DOHH2 (cell line): ENCODE measurements around the gene PPP1R15B.
A peak's percentile ranks its signal among the peaks of the same experiment; 100 is the strongest.

Experiments used
- H3F3A ChIP-seq: fragments of 200-600 bp; sonication (generic), shearing (Covaris generic); 2 replicates; pipeline ENCODE4 v1.6.0; 2016; ENCODE audit warnings: antibody characterized with exemption, mild to moderate bottlenecking; ENCODE audit not compliant: control insufficient read depth, insufficient read depth
- H3K27ac ChIP-seq: fragments of 200-600 bp; sonication (generic); 2 replicates; pipeline ENCODE4 v1.5.1; 2014; ENCODE audit warnings: low read depth, mild to moderate bottlenecking, low read length, moderate library complexity
- H3K27me3 ChIP-seq: fragments of 200-600 bp; sonication (generic); 2 replicates; pipeline ENCODE4 v1.6.1; 2014; ENCODE audit warnings: mild to moderate bottlenecking, low read length, mixed read lengths; ENCODE audit not compliant: control insufficient read depth
- H3K36me3 ChIP-seq: fragments of 200-600 bp; sonication (generic); 2 replicates; pipeline ENCODE4 v1.6.1; 2014; ENCODE audit warnings: mild to moderate bottlenecking, low read length, moderate library complexity, mixed read lengths; ENCODE audit not compliant: control insufficient read depth
- H3K4me1 ChIP-seq: fragments of 200-600 bp; sonication (generic); 2 replicates; pipeline ENCODE4 v1.6.1; 2014; ENCODE audit warnings: mild to moderate bottlenecking, low read length, mixed read lengths; ENCODE audit not compliant: control insufficient read depth
- H3K4me2 ChIP-seq: fragments of 200-600 bp; sonication (generic); 2 replicates; pipeline ENCODE4 v1.6.0; 2014; ENCODE audit warnings: mild to moderate bottlenecking, low read length, moderate library complexity
- H3K4me3 ChIP-seq: fragments of 200-600 bp; sonication (generic); 2 replicates; pipeline ENCODE4 v1.5.1; 2014; ENCODE audit warnings: mild to moderate bottlenecking, low read length, mixed read lengths
- H3K79me2 ChIP-seq: fragments of 200-600 bp; sonication (generic); 2 replicates; pipeline ENCODE4 v1.6.1; 2014; ENCODE audit warnings: mild to moderate bottlenecking, low read length, mixed read lengths; ENCODE audit not compliant: control insufficient read depth
- H3K9me2 ChIP-seq: fragments of 200-600 bp; sonication (generic); replicated peaks from 2 replicates; pipeline ENCODE4 v1.6.1; 2014; ENCODE audit warnings: mild to moderate bottlenecking, low read length, mixed read lengths; ENCODE audit not compliant: control insufficient read depth
- H3K9me3 ChIP-seq: fragments of 200-600 bp; sonication (generic); 2 replicates; pipeline ENCODE4 v1.6.1; 2014; ENCODE audit warnings: antibody characterized with exemption, low read length, mixed read lengths; ENCODE audit not compliant: control insufficient read depth, insufficient read depth
- H4K20me1 ChIP-seq: fragments of 200-600 bp; sonication (generic); 2 replicates; pipeline ENCODE4 v1.6.0; 2014; ENCODE audit warnings: low read depth, mild to moderate bottlenecking, antibody characterized with exemption, low read length, moderate library complexity; ENCODE audit not compliant: control insufficient read depth, insufficient read depth
- EZH2phosphoT487 ChIP-seq: fragments of 200-600 bp; sonication (generic); IDR thresholded peaks from 2 replicates; pipeline ENCODE4 v1.6.1; 2017; ENCODE audit warnings: borderline replicate concordance, mild to moderate bottlenecking, antibody characterized with exemption, low read length, moderate library complexity, mixed read lengths
- TF ChIP-seq, protein P1 (sequence below): fragments of 200-600 bp; sonication (generic); IDR thresholded peaks from one replicate; pipeline ENCODE4 v1.5.1; 2014; ENCODE audit warnings: antibody characterized with exemption, mild to moderate bottlenecking, low read depth, low read length; ENCODE audit not compliant: poor library complexity, severe bottlenecking

PPP1R15B gene

DNA sequence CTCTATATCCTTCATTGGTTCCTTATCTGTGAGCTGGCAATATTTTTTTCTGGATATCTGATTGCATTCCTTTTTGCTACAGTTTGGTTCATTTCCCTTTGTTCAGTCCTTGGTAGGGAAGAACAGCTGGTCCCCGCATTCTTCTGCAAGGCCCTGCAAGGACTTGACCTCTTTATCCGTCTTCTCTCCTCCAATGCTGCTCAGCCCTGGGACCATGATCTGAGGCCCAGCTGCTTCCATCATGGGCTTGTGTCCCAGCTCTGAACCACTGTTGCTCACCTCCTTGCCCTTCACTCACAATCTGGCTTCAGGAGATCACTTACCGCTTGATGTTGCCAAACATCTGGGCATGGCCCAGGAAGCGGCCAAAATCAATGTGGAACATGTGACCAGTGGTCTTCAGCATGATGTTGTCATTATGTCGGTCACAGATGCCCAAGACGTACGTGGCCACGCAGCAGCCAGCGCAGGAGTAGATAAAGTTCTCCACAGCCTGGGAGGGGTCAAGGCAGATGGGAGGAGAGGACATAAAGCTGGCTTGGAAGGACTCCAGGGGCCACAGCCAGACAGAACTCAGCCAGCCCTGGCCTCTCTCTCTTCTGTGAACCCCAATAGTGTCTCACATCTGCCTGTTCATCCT is 22.6 kb upstream of the PPP1R15B start:
- no peaks in the 10 kb centered on the region for H3K9me3 ChIP-seq
- peaks cover 12% of the 10 kb centered on the region for H3K36me3 ChIP-seq
- no peaks in the 10 kb centered on the region for H3K9me2 ChIP-seq
- H3K27ac ChIP-seq = no peak overlapping the region
- no peak overlapping the region for H3K4me3 ChIP-seq
- H3K79me2 ChIP-seq = no peaks in the 10 kb centered on the region
- H3K4me1 ChIP-seq = no peaks in the 10 kb centered on the region
- no peak for TF ChIP-seq EZH2phosphoT487
- TF ChIP-seq, protein P1, sequence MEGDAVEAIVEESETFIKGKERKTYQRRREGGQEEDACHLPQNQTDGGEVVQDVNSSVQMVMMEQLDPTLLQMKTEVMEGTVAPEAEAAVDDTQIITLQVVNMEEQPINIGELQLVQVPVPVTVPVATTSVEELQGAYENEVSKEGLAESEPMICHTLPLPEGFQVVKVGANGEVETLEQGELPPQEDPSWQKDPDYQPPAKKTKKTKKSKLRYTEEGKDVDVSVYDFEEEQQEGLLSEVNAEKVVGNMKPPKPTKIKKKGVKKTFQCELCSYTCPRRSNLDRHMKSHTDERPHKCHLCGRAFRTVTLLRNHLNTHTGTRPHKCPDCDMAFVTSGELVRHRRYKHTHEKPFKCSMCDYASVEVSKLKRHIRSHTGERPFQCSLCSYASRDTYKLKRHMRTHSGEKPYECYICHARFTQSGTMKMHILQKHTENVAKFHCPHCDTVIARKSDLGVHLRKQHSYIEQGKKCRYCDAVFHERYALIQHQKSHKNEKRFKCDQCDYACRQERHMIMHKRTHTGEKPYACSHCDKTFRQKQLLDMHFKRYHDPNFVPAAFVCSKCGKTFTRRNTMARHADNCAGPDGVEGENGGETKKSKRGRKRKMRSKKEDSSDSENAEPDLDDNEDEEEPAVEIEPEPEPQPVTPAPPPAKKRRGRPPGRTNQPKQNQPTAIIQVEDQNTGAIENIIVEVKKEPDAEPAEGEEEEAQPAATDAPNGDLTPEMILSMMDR = no peak
- H3K27me3 ChIP-seq = no peaks in the 10 kb centered on the region
- no peaks in the 10 kb centered on the region; the same call in 1 of the 2 replicates for H4K20me1 ChIP-seq
- no peaks in the 10 kb centered on the region for H3F3A ChIP-seq
- no peak overlapping the region for H3K4me2 ChIP-seq

DNA sequence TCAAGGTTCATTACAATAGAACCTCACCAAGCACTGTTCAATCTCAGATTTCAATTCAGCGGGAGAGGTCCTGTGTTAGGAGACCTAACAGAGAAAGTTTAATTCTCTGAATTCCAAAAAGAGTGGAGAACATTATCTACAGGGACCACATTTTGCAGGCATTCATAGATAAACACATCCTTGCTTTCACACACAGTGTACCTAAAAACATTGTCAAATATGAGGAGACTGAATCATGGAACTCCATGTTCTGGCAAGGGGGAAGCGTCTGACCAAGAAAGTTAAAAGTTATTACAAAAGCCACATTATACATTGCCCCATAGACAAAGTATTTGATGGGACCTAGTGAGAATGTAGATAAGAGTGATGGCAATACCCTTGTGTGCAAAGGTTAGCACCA is 21.1 kb upstream of the PPP1R15B start:
- no peak overlapping the region for H3K27ac ChIP-seq
- no peak for TF ChIP-seq EZH2phosphoT487
- TF ChIP-seq, protein P1 = no peak
- H3K36me3 ChIP-seq = peaks cover 12% of the 10 kb centered on the region
- H3F3A ChIP-seq = no peaks in the 10 kb centered on the region
- H4K20me1 ChIP-seq = no peaks in the 10 kb centered on the region; the same call in 1 of the 2 replicates
- no peaks in the 10 kb centered on the region for H3K4me1 ChIP-seq
- no peaks in the 10 kb centered on the region for H3K9me2 ChIP-seq
- no peak overlapping the region for H3K4me2 ChIP-seq
- H3K79me2 ChIP-seq = no peaks in the 10 kb centered on the region
- H3K4me3 ChIP-seq = no peak overlapping the region
- no peaks in the 10 kb centered on the region for H3K9me3 ChIP-seq
- no peaks in the 10 kb centered on the region for H3K27me3 ChIP-seq

DNA sequence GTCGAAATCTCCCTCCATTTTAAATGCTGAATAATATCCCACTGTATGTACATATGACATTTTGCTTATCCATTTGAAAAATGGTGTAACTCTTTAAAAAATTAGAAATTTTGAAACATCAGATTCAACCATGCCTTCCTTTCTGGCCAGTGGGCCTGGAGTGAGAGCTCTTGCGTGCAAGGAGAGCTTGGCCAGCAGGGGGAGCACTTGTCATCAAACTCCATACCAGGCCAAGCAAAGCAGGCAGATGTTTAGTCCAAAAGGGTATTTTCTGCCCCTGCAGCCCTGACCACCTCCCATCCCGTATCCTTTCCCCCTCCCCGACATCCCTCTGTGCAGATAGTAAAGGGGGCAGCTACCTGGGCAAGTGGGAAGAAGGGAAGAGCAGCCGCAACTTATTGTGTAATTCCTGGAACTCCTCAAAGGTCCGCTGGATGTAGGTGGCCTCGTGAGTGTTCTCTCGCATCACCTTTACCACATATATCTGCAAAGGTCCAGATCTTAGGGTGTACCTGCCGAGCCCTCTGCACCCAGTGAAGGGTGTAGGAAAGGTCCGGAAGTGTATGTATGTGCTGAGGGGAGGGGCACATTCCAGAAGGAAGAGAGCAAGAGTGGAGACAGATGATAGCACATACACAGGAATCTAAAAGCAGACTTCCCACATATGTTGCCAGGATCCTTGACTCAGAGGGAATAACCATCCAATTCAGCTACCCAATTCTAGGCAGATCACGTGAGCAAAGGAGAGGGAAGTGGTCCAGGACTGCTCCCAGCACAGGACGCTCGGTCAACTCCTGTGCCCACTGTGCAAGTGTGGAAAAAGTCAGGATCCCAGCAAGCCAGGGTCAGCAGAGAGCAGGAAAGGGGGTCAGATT is 19.9 kb upstream of the PPP1R15B start:
- H3K27ac ChIP-seq = no peak overlapping the region
- H3K9me2 ChIP-seq = no peaks in the 10 kb centered on the region
- H4K20me1 ChIP-seq = no peaks in the 10 kb centered on the region; the same call in 1 of the 2 replicates
- H3K4me2 ChIP-seq = no peak overlapping the region
- no peaks in the 10 kb centered on the region for H3K79me2 ChIP-seq
- H3K27me3 ChIP-seq = no peaks in the 10 kb centered on the region
- H3K4me1 ChIP-seq = no peaks in the 10 kb centered on the region
- no peaks in the 10 kb centered on the region for H3K9me3 ChIP-seq
- H3K4me3 ChIP-seq = no peak overlapping the region
- no peaks in the 10 kb centered on the region for H3F3A ChIP-seq
- H3K36me3 ChIP-seq = peaks cover 14% of the 10 kb centered on the region
- TF ChIP-seq, protein P1 = peak; percentile 97
- no peak for TF ChIP-seq EZH2phosphoT487
